Measurements from ENCODE around the gene UGT2B17. TPM values are rescaled to one million over a fixed set of nuclear protein-coding genes. Genes with fewer than 3 reads are reported as not detected.

UGT2B17 gene
- total and polyA plus RNA-seq, 10 of the 15 experiments (the other 5 are each of a cell fraction or from before 2014, with no cell fraction given) = 0.15 TPM; not detected in 9

DNA sequence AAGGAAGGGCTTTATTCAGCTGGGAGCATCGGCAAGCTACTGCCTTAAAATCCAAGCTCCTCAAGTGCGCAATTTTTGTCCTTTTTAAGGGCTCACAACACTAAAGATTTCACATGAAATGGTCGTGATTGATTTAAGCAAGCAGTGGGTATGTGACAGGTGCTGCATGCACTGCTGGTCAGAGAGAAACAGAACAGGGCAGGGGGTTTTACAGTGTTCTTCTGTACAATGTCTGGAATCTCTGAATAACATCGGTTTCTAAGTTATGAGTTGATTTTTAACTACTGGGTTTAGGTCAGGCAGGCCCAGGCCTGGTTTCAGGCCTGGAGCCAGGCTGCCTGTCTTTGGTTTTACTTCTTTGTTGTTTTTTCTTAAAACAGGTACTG is 6.0 kb downstream of the UGT2B17 start:
- in situ Hi-C loops (cut with MboI) = no loop called here
- FAIRE-seq = no peak
- H3K27me3 ChIP-seq (replicated peaks in 1 of 2; ENCODE audit: control insufficient read depth in 2 of 2, insufficient read depth in 2 of 2, low read length in 1 of 2) = no peaks in the 10 kb centered on the region
- no peak overlapping the region for H3K27ac ChIP-seq (ENCODE audit: control insufficient read depth, insufficient read depth)
- no peak overlapping the region for H3K4me2 ChIP-seq (ENCODE audit: control insufficient read depth, insufficient read depth)
- intact Hi-C loops (cut with micrococcal nuclease; ENCODE audit: unreplicated experiment) = no loop called here
- no peaks in the 10 kb centered on the region for H3K4me1 ChIP-seq (ENCODE audit: control insufficient read depth, insufficient read depth, low read length)
- CTCF ChIA-PET = no interaction called here
- no peak overlapping the region for H2AFZ ChIP-seq (ENCODE audit: control insufficient read depth, low read depth, low read length)
- no peaks in the 10 kb centered on the region for H3K9me3 ChIP-seq (replicated peaks; ENCODE audit: control insufficient read depth, insufficient read depth, low read length)
- no peak for ATAC-seq
- no peaks in the 10 kb centered on the region for H3K36me3 ChIP-seq (ENCODE audit: control insufficient read depth in 2 of 2, insufficient read depth in 2 of 2, low read length in 1 of 2)
- RAD21 ChIA-PET (ENCODE audit: unreplicated experiment) = no interaction called here
- BruUV-seq (replicated peaks) = no TSS peak
- no peaks in the 10 kb centered on the region for H4K20me1 ChIP-seq (ENCODE audit: control insufficient read depth, insufficient read depth)
- SMC1A ChIA-PET (ENCODE audit: uncharacterized antibody, unreplicated experiment) = no interaction called here
- H3K79me2 ChIP-seq (ENCODE audit: control insufficient read depth, insufficient read depth, low read length) = no peaks in the 10 kb centered on the region
- no CpG with 5 or more reads among the region's 4 CpGs for WGBS (ENCODE audit: insufficient coverage, insufficient replicate concordance, low lambda C conversion rate, missing lambda C conversion rate)
- POLR2A ChIA-PET = no interaction called here
- no peak for DNase-seq (ENCODE audit: low read depth, low spot score)
- no peak overlapping the region for H3K9ac ChIP-seq (ENCODE audit: control insufficient read depth, insufficient read depth, low read length)
- no peak overlapping the region for H3K4me3 ChIP-seq
- TF ChIP-seq CHD2 (IDR thresholded peaks at IDR 0.05; ENCODE audit: borderline replicate concordance, low read depth, low read length) = no peak
- no peak for TF ChIP-seq IKZF1 (conservative IDR thresholded peaks at IDR 0.05)
- TF ChIP-seq SPI1 (IDR thresholded peaks at IDR 0.05; ENCODE audit: borderline replicate concordance, insufficient read depth, low read depth, low read length) = no peak
- no peak for TF ChIP-seq NR2C1 (IDR thresholded peaks at IDR 0.05)
- TF ChIP-seq, protein P1, sequence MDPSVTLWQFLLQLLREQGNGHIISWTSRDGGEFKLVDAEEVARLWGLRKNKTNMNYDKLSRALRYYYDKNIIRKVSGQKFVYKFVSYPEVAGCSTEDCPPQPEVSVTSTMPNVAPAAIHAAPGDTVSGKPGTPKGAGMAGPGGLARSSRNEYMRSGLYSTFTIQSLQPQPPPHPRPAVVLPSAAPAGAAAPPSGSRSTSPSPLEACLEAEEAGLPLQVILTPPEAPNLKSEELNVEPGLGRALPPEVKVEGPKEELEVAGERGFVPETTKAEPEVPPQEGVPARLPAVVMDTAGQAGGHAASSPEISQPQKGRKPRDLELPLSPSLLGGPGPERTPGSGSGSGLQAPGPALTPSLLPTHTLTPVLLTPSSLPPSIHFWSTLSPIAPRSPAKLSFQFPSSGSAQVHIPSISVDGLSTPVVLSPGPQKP (IDR thresholded peaks at IDR 0.05; ENCODE audit: low read depth, low read length) = no peak
- TF ChIP-seq ESRRA (IDR thresholded peaks at IDR 0.05; ENCODE audit: low read length) = no peak
- no peak for TF ChIP-seq ZSCAN29 (IDR thresholded peaks at IDR 0.05)
- no peak for TF ChIP-seq ASH2L (IDR thresholded peaks at IDR 0.05; ENCODE audit: borderline replicate concordance, low read depth)
- no peak for TF ChIP-seq HDAC2 (IDR thresholded peaks at IDR 0.05)
- no peak for TF ChIP-seq ATF7 (IDR thresholded peaks at IDR 0.05; ENCODE audit: low read depth)
- no peak for TF ChIP-seq STAT3 (IDR thresholded peaks at IDR 0.05; ENCODE audit: low read depth, low read length)
- TF ChIP-seq, protein P2, sequence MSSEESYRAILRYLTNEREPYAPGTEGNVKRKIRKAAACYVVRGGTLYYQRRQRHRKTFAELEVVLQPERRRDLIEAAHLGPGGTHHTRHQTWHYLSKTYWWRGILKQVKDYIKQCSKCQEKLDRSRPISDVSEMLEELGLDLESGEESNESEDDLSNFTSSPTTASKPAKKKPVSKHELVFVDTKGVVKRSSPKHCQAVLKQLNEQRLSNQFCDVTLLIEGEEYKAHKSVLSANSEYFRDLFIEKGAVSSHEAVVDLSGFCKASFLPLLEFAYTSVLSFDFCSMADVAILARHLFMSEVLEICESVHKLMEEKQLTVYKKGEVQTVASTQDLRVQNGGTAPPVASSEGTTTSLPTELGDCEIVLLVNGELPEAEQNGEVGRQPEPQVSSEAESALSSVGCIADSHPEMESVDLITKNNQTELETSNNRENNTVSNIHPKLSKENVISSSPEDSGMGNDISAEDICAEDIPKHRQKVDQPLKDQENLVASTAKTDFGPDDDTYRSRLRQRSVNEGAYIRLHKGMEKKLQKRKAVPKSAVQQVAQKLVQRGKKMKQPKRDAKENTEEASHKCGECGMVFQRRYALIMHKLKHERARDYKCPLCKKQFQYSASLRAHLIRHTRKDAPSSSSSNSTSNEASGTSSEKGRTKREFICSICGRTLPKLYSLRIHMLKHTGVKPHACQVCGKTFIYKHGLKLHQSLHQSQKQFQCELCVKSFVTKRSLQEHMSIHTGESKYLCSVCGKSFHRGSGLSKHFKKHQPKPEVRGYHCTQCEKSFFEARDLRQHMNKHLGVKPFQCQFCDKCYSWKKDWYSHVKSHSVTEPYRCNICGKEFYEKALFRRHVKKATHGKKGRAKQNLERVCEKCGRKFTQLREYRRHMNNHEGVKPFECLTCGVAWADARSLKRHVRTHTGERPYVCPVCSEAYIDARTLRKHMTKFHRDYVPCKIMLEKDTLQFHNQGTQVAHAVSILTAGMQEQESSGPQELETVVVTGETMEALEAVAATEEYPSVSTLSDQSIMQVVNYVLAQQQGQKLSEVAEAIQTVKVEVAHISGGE (CRISPR knock-in tag; IDR thresholded peaks at IDR 0.05) = no peak
- TF ChIP-seq, protein P3, sequence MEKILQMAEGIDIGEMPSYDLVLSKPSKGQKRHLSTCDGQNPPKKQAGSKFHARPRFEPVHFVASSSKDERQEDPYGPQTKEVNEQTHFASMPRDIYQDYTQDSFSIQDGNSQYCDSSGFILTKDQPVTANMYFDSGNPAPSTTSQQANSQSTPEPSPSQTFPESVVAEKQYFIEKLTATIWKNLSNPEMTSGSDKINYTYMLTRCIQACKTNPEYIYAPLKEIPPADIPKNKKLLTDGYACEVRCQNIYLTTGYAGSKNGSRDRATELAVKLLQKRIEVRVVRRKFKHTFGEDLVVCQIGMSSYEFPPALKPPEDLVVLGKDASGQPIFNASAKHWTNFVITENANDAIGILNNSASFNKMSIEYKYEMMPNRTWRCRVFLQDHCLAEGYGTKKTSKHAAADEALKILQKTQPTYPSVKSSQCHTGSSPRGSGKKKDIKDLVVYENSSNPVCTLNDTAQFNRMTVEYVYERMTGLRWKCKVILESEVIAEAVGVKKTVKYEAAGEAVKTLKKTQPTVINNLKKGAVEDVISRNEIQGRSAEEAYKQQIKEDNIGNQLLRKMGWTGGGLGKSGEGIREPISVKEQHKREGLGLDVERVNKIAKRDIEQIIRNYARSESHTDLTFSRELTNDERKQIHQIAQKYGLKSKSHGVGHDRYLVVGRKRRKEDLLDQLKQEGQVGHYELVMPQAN (conservative IDR thresholded peaks at IDR 0.05) = no peak
- TF ChIP-seq, protein P4, sequence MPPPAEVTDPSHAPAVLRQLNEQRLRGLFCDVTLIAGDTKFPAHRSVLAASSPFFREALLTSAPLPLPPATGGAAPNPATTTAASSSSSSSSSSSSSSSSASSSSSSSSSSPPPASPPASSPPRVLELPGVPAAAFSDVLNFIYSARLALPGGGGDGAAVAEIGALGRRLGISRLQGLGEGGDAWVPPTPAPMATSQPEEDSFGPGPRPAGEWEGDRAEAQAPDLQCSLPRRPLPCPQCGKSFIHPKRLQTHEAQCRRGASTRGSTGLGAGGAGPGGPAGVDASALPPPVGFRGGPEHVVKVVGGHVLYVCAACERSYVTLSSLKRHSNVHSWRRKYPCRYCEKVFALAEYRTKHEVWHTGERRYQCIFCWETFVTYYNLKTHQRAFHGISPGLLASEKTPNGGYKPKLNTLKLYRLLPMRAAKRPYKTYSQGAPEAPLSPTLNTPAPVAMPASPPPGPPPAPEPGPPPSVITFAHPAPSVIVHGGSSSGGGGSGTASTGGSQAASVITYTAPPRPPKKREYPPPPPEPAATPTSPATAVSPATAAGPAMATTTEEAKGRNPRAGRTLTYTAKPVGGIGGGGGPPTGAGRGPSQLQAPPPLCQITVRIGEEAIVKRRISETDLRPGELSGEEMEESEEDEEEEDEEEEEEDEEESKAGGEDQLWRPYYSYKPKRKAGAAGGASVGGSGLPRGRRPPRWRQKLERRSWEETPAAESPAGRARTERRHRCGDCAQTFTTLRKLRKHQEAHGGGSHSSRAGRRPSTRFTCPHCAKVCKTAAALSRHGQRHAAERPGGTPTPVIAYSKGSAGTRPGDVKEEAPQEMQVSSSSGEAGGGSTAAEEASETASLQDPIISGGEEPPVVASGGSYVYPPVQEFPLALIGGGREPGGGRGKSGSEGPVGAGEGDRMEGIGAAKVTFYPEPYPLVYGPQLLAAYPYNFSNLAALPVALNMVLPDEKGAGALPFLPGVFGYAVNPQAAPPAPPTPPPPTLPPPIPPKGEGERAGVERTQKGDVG (CRISPR knock-in tag; IDR thresholded peaks at IDR 0.05) = no peak
- no peak for TF ChIP-seq SRF (IDR thresholded peaks at IDR 0.05; ENCODE audit: low read depth in 2 of 2, low read length in 2 of 2)
- no peak for TF ChIP-seq ZNF24 (IDR thresholded peaks at IDR 0.05)
